ENCODE measurements around the gene IL1R2. TPM values are rescaled to one million over a fixed set of nuclear protein-coding genes. Genes with fewer than 3 reads are reported as not detected.
"Not testable (repeated sequence)": the region's sequence is repeated elsewhere in the genome, so short reads cannot be mapped to it uniquely, and the experiment has no call there.

Gene IL1R2
- total RNA-seq, 1 donor from 2014 or later = 0.96 TPM

- TF ChIP-seq CTCF (IDR thresholded peaks at IDR 0.05; ENCODE audit: borderline replicate concordance) = no peak
- no peak for DNase-seq
- peaks cover 46% of the 10 kb centered on the region for H3K27me3 ChIP-seq (ENCODE audit: low read depth)
- intact Hi-C loops (cut with micrococcal nuclease) = no loop called here
- no peak overlapping the region for H3K4me3 ChIP-seq
- no peaks in the 10 kb centered on the region for H3K9me3 ChIP-seq (replicated peaks)
- H3K27ac ChIP-seq (replicated peaks) = no peak overlapping the region
- H3K4me1 ChIP-seq = peaks cover 2% of the 10 kb centered on the region
- no peaks in the 10 kb centered on the region for H3K36me3 ChIP-seq
These were observed 7.4 kb downstream of the IL1R2 start for GRCh38 chr2:101998896-101999789.

- no peak for DNase-seq
- Histone ChIP-seq H3K4me1 (peaks cover 3% of the 10 kb centered on the region), H3K36me3 (no peaks in the 10 kb centered on the region), H3K27ac (replicated peaks) (no peak overlapping the region), H3K9me3 (replicated peaks) (no peaks in the 10 kb centered on the region), H3K4me3 (no peak overlapping the region), H3K27me3 (ENCODE audit: low read depth) (peaks cover 41% of the 10 kb centered on the region)
- no peak for TF ChIP-seq CTCF (IDR thresholded peaks at IDR 0.05; ENCODE audit: borderline replicate concordance)
- intact Hi-C loops (cut with micrococcal nuclease) = no loop called here
These were observed 8.3 kb downstream of the IL1R2 start for GRCh38 chr2:102000012-102000411.

GRCh38 chr2:102000813-102001766 lies 9.3 kb downstream of the IL1R2 start:
- H3K4me1 ChIP-seq = peaks cover 13% of the 10 kb centered on the region
- H3K27me3 ChIP-seq (ENCODE audit: low read depth) = peaks cover 38% of the 10 kb centered on the region
- H3K36me3 ChIP-seq = no peaks in the 10 kb centered on the region
- intact Hi-C loops (cut with micrococcal nuclease) = no loop called here
- TF ChIP-seq CTCF (IDR thresholded peaks at IDR 0.05; ENCODE audit: borderline replicate concordance) = no peak
- no peak overlapping the region for H3K27ac ChIP-seq (replicated peaks)
- H3K9me3 ChIP-seq (replicated peaks) = no peaks in the 10 kb centered on the region
- H3K4me3 ChIP-seq = no peak overlapping the region
- no peak for DNase-seq

GRCh38 chr2:102001767-102002142 lies 10.0 kb downstream of the IL1R2 start:
- DNase-seq = no peak
- Histone ChIP-seq H3K27ac (replicated peaks) (no peak overlapping the region), H3K4me3 (no peak overlapping the region), H3K4me1 (peaks cover 20% of the 10 kb centered on the region), H3K27me3 (ENCODE audit: low read depth) (peaks cover 35% of the 10 kb centered on the region), H3K9me3 (replicated peaks) (no peaks in the 10 kb centered on the region), H3K36me3 (no peaks in the 10 kb centered on the region)
- no peak for TF ChIP-seq CTCF (IDR thresholded peaks at IDR 0.05; ENCODE audit: borderline replicate concordance)
- intact Hi-C loops (cut with micrococcal nuclease) = no loop called here

GRCh38 chr2:102002228-102002627 lies 10.5 kb downstream of the IL1R2 start:
- Histone ChIP-seq H3K9me3 (replicated peaks) (no peaks in the 10 kb centered on the region), H3K36me3 (no peaks in the 10 kb centered on the region), H3K4me3 (no peak overlapping the region), H3K27ac (replicated peaks) (no peak overlapping the region), H3K4me1 (peaks cover 20% of the 10 kb centered on the region), H3K27me3 (ENCODE audit: low read depth) (peaks cover 30% of the 10 kb centered on the region)
- no peak for TF ChIP-seq CTCF (IDR thresholded peaks at IDR 0.05; ENCODE audit: borderline replicate concordance)
- intact Hi-C loops (cut with micrococcal nuclease) = no loop called here
- DNase-seq = no peak

- H3K27me3 ChIP-seq (ENCODE audit: low read depth) = peaks cover 26% of the 10 kb centered on the region
- intact Hi-C loops (cut with micrococcal nuclease) = not testable (repeated sequence)
These were observed 11.1 kb downstream of the IL1R2 start for GRCh38 chr2:102002909-102003308.

More at GRCh38 chr2:102002909-102003308, 11.1 kb downstream of the IL1R2 start:
- not testable (repeated sequence) for H3K4me3 ChIP-seq; H3K27ac ChIP-seq (replicated peaks); H3K9me3 ChIP-seq (replicated peaks); DNase-seq; H3K36me3 ChIP-seq
- peaks cover 20% of the 10 kb centered on the region for H3K4me1 ChIP-seq
